Spleen (tissue), 7 donors: ENCODE data around the gene ANKFY1.

Experiments used
- POLR2A ChIP-seq, 3 donors: fragments of 450-650 bp; IDR thresholded peaks; one replicate each; pipeline ENCODE4 v1.5.1; 2017; ENCODE audit warnings: antibody characterized with exemption in 3 of 3, mild to moderate bottlenecking in 1 of 3
- POLR2AphosphoS5 ChIP-seq, 3 donors: sonication (generic); formaldehyde crosslinking; IDR thresholded peaks; one replicate each; pipeline ENCODE4 v1.5.1; 2017; ENCODE audit warnings: antibody characterized with exemption in 3 of 3
- TF ChIP-seq, protein P1 (sequence below), 11 experiments: fragments of 200-600 bp in 7 of 11; fragments of 450-650 bp in 4 of 11; sonication (generic) in 4 of 11; IDR thresholded peaks in 8 of 11; conservative IDR thresholded peaks in 3 of 11; 1 replicate in 7 of 11; 2 replicates in 4 of 11; pipeline versions ENCODE4 v1.4.0 to v1.8.0; 2016 to 2021; ENCODE audit warnings: antibody characterized with exemption in 11 of 11, inconsistent platforms in 4 of 11, mild to moderate bottlenecking in 1 of 11
- donor health status: DM: no; HTN: no; CAD: no; lungs with moderate emphysema.
- donor health status: DM: no; HTN: no; CAD: no.
- donor health status: DM: no; HTN: no; CAD: no.

DNA sequence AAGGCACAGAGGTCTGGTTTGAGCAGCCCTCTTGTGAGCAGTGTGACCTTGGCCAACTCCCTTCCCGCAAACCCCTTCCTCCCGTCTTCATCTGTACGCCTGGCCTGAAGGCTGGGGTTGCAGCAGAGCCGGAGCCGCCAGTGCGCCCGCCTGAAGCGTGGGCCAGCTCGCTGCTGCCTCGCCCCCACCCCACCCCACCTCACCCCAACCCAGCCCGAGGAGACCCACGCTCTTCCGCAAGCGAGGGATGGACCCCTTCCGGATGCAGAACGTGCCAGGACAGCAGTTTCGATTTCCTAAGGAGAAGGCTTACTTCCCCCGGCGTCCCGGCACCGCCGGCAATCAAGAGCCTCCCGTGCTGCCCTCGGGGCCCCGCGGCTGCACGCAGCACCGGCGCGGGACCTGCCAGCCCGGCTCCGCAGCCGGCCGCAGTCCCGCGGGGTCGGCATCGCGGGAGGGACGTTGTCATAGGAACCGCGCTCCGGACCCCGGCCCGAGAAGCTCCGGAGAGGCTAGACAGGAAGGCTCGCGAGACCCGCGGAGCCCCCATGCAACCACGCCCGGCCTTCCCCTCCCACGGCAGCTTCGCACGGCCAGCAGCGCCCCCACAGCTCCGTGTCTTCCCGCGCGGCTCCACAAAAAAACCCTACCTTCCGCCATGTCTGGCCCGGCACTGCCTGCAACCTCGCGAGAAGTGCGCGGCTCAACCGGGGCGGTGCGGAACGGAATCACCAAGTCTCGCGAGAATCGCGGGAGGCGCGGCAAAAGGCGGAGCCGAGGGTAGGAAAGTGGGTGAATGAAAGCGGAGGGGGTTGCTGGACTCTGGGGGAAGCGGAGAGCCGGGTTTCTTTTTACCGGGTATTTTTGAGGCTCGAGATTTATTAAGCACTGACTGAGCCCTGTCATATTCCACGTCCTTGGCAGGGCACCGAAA lies at the start of gene ANKFY1:
- TF ChIP-seq, protein P1, sequence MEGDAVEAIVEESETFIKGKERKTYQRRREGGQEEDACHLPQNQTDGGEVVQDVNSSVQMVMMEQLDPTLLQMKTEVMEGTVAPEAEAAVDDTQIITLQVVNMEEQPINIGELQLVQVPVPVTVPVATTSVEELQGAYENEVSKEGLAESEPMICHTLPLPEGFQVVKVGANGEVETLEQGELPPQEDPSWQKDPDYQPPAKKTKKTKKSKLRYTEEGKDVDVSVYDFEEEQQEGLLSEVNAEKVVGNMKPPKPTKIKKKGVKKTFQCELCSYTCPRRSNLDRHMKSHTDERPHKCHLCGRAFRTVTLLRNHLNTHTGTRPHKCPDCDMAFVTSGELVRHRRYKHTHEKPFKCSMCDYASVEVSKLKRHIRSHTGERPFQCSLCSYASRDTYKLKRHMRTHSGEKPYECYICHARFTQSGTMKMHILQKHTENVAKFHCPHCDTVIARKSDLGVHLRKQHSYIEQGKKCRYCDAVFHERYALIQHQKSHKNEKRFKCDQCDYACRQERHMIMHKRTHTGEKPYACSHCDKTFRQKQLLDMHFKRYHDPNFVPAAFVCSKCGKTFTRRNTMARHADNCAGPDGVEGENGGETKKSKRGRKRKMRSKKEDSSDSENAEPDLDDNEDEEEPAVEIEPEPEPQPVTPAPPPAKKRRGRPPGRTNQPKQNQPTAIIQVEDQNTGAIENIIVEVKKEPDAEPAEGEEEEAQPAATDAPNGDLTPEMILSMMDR (IDR thresholded peaks at IDR 0.05 in 8 of 11, conservative IDR thresholded peaks at IDR 0.05 in 3 of 11) = peak in 7 of 11 experiments; percentile 12 to 60 (median 49)
- peak in 2 of 3 donors; percentile 22 to 56 for TF ChIP-seq POLR2A (IDR thresholded peaks at IDR 0.05)
- peak; percentile 96 to 97 (median 96) for TF ChIP-seq POLR2AphosphoS5 (IDR thresholded peaks at IDR 0.05)
